NCI-H2107 (cell line): ENCODE results near the gene UGGT2.
"Not testable (repeated sequence)": the region's sequence is repeated elsewhere in the genome, so short reads cannot be mapped to it uniquely, and the experiment has no call there.

Experiments
- DNase-seq: peaks from one replicate; lab custom pipeline; 2025; lab: John Stamatoyannopoulos, UW

Gene UGGT2

DNA sequence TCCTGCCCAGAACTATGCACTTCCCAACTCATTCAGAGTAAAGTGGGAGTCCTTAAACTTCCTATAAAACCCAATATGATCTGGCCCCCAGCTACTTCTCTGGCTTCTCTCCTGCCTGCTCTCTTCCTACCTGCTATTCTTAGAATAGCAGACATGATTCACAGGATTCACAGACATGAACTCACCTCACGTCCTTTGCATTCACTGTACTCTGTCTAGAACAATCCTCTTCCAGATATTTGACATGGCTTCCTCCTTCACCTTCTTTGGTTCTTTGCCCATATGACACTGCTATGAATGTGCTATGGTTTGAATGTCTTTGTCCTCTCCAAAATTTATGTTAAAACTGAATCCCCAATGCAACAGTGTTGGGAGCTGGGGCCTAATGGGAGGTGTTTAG, 154.9 kb downstream of the UGGT2 start:
- no peak for DNase-seq

DNA sequence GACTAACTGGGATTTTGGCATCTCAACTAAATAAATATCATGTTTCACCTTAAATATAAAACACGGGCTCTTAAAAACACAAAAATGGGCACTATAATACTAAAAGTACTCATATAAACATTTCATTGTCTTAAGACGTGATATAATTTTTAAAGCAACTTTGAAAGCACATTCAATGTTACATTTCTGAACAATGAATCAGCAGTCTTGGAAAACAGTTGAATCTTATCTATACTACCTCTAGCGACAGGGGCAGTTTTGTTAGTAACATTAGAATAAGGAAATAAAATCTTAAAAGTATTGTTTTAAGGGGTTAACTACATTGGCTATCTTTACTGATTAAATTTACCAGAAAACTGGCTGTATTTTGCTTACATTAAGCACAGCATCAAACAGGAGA, 156.9 kb downstream of the UGGT2 start:
- DNase-seq = no peak

DNA sequence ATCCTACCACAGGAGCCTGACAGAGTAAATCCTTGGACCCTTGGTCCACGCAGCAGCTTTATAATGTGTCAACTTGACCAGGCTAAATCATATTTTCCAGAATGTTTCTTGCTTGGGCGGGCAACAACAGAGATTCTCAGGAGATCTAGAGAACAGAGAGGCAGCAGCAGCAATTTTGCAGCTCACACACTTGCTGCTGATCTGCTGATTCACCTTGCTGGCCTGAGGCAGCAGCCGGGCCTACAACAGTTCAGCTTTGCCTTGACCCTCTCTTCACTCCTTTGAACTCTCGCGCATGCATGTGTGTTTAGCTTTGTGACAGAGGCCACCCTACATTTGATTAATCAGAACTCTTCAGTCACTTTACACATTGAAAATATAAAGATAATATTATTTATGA, 159.3 kb downstream of the UGGT2 start:
- no peak for DNase-seq

GRCh38 chr13:95882121-95882520, 171.1 kb downstream of the UGGT2 start:
- no peak for DNase-seq

GRCh38 chr13:95880331-95880730, 172.9 kb downstream of the UGGT2 start:
- no peak for DNase-seq

- no peak for DNase-seq
Measured at GRCh38 chr13:95874286-95874685, 178.9 kb downstream of the UGGT2 start.

DNA sequence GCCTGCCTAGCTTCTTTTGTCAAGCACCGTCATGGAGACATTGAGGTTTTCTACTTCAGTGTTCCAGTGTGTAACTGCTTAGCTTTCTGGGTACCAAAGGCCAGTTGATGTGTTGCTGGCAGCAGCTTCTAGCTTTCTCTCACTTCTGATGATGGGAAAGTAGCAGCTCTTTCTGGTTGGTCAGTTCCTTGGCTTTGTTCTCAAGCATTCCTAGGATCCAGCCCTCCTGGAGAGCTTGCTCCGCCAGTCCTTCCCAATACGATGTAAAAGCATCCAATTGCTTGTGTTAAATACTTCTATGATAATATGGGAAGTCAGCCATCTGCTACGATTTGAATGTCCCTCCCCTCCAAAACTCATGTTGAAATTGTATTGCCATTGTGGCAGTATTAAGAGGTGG, 182.8 kb downstream of the UGGT2 start:
- DNase-seq = no peak

- DNase-seq = no peak
Measured at GRCh38 chr13:95865080-95865615, 188.1 kb downstream of the UGGT2 start.

DNA sequence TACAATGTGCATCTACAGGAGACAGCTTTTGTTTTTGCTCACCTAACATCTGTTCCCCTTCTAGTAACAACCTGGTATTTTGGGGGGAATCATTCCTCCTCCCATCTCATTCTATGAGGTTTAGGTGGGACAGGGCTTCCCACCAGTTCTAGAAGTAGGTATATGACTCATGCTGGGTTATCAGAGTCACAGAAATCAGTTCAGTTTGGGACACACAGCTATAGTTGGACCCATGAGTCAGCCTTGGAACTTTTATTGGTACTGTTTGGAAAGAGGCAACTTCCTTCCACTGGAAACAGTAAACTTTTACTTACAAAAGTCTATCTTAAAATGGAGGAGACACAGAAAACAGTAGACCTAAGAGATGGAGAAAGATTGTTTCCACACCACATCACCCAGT, 190.8 kb downstream of the UGGT2 start:
- DNase-seq = no peak

GRCh38 chr13:95861296-95861695, 191.9 kb downstream of the UGGT2 start:
- no peak for DNase-seq

DNA sequence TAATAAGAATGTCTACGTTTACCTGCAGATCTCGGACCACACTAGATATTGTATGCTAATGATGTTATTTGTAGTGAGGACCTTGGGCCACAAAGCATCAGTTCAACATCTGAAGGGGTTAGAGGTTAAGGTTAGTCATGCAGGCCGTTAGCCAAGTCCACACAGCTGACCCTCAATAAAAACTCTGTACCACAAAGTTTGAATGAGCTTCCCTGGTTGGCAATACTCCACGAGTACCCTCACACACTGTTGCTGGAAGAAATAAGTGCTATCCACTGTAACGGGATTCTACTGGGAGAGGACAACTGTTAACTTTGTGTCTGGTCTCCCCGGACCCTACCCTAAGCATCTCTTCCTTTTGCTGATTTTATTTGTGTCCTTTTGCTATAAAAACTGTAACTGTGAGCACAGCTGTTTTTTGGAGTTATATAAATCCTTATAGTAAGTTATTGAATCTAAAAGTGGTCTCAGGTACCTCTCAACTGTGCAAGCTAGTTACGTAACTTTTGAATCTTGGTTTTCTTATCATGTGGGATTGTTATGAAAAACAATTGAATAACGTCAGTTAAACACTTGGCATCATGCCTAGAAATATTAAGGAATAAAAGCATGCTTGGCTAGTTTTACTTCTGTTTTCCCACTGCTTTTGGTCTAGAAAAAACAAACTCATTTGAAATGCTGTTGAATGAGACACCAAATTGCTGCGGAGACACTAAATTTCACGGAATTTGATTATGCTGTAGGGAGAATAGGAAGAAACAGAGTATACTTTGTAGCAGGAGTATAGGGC, 194.7 kb downstream of the UGGT2 start:
- no peak for DNase-seq

DNA sequence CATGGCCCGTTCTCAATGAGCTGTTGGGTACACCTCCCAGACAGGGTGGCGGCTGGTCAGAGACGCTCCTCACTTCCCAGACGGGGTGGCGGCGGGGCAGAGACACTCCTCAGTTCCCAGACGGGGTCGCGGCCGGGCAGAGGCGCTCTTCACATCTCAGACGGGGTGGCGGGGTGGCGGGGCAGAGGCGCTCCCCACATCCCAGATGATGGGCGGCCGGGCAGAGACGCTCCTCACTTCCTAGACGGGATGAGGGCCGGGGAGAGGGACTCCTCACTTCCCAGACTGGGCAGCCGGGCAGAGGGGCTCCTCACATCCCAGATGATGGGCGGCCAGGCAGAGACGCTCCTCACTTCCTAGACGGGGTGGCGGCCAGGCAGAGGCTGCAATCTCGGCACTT, 207.5 kb downstream of the UGGT2 start:
- DNase-seq = not testable (repeated sequence)

GRCh38 chr13:95842898-95843297, 210.3 kb downstream of the UGGT2 start:
- no peak for DNase-seq

GRCh38 chr13:95841894-95842293, 211.3 kb downstream of the UGGT2 start:
- DNase-seq = no peak

DNA sequence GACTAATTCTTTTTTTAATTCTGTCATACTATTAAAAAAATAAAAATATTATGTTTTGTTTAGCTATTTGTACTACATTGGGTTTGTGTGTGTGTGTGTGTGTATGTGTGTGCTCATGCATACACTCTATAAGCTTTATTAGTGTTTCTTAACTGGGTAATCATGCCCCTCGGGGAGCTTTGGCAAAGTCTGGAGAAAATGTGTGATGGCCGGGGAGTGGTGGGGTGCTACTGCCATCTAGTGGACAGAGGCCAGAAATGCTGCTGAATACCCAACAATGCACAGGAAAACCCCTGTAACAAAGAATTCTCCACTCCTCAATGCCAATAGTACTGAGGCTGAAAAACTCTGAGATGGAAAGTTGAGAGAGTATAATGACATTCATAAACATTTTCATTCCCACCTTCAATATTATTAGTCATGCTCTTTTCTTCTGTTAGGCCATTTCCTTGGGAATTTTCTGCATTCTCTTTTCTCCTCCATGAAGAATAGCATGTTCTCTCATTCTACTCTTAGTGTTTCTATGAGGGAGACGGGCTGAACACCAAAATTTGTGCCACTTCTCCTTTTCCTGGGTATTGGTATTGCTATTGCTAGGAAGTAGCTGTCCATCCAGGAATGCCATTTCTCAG, 219.0 kb downstream of the UGGT2 start:
- no peak for DNase-seq

DNA sequence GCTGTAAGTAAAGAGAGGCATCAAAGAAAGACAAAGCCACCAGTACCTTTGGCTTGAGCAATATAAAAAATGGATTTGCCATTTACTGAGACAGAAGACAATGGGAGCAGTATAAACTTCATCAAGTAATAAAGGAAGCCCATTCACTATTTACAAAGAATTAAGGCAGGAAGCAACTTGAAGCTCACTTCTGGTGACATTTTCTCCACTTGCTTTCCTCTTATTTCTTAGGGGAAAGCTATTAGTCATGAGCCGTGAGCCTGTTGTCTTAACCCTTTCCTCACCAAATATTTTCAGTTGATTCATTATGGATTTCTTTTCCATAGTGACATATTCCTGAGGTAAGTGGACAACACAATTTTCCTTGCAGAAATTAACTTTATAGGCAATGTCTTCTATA, 219.5 kb downstream of the UGGT2 start:
- DNase-seq = no peak

- DNase-seq = no peak
Measured at GRCh38 chr13:95833126-95833525, 220.1 kb downstream of the UGGT2 start.

DNA sequence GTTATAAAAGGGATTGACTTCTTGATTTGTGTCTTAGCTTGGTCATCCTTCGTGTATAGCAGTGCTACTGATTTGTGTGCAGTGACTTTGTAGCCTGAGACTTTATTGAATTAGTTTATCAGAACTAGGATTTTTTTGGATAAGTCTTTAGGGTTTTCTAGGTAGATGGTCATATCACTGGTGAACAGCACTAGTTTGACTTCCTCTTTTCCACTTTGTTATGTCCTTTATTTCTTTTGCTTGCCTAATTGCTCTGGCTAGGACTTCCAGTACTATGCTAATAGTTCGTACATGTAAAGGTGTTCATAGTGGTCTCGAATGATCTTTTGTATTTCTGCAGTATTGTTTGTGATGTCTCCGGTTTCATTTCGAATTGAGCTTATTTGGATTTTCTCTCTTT, 230.9 kb downstream of the UGGT2 start:
- DNase-seq = no peak

GRCh38 chr13:95814495-95814894, 238.7 kb downstream of the UGGT2 start:
- DNase-seq = no peak

- DNase-seq = no peak
Measured at GRCh38 chr13:95813139-95813538, 240.1 kb downstream of the UGGT2 start.

DNA sequence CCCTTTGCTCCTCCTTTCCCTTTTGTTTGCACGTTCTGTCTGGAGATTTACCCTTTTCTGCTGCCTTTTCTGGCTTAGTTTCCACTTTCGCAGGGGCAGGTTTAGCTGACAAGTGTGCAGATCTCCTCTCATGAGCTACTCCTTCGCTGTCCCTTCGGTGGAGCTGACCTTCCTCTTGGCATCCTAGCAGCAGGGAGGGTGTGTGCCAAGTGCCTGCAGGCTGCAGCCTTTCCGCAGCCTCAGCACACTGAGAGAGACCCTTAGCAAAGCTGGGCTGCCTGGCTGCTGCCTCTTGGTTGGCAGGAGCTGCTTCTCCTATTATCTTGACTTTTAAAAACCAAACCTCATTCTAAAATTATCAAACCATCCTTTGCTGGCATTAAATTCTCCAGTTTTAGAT, 243.8 kb downstream of the UGGT2 start:
- DNase-seq = no peak

GRCh38 chr13:95805921-95806320, 247.3 kb downstream of the UGGT2 start:
- no peak for DNase-seq

DNA sequence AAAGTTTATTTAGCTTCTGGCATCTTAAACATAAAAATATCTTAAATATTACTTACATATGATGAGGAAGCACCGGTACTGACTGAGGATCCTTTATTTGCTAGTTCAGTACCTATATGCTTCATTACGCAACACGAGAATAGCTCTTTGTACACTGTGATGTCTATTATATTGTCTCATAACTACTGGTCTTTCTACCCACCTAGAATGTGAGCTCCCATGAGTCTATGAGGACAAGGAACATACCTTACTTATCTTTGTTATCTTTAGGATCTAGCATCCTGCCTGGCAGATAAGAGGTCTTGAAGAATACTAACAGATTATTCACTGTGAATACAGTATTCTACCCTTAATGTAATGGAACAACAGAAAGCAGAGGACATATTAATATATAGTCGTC, 251.4 kb downstream of the UGGT2 start:
- no peak for DNase-seq

- no peak for DNase-seq
Measured at GRCh38 chr13:95800436-95800835, 252.8 kb downstream of the UGGT2 start.
